HEK293T (cell line): ENCODE results near the gene AQP6.

ENCODE experiments used
- FOXK2 ChIP-seq: fragments of 450-650 bp; IDR thresholded peaks from 2 replicates; pipeline ENCODE4 v1.6.1; 2016; ENCODE audit warnings: mild to moderate bottlenecking
- HDGF ChIP-seq: fragments of 450-650 bp; IDR thresholded peaks from 2 replicates; pipeline ENCODE4 v1.6.1; 2017; ENCODE audit warnings: antibody characterized with exemption, borderline replicate concordance
- L3MBTL2 ChIP-seq: fragments of 450-650 bp; conservative IDR thresholded peaks from 2 replicates; pipeline ENCODE4 v1.6.1; 2016; ENCODE audit warnings: mild to moderate bottlenecking
- LEF1 ChIP-seq: fragments of 450-650 bp; IDR thresholded peaks from 2 replicates; pipeline ENCODE4 v1.6.1; 2017; ENCODE audit warnings: mild to moderate bottlenecking, borderline replicate concordance
- NFRKB ChIP-seq: fragments of 450-650 bp; IDR thresholded peaks from 2 replicates; pipeline ENCODE4 v1.6.1; 2016; ENCODE audit warnings: mild to moderate bottlenecking, moderate library complexity
- SP1 ChIP-seq: fragments of 450-650 bp; IDR thresholded peaks from 2 replicates; pipeline ENCODE4 v1.6.1; 2017
- TARDBP ChIP-seq: fragments of 450-650 bp; IDR thresholded peaks from 2 replicates; pipeline ENCODE4 v1.6.1; 2016
- ZNF384 ChIP-seq: fragments of 450-650 bp; IDR thresholded peaks from 2 replicates; pipeline ENCODE4 v1.6.1; 2016
- TF ChIP-seq, protein P1 (sequence below): fragments of 450-650 bp; IDR thresholded peaks from 2 replicates; pipeline ENCODE4 v1.6.1; 2016

GRCh38 chr12:49951411-49952240, 21.1 kb upstream of the AQP6 start:
- TF ChIP-seq LEF1, result no peak
- no peak for TF ChIP-seq L3MBTL2
- no peak for TF ChIP-seq SP1
- no peak for TF ChIP-seq NFRKB
- no peak for TF ChIP-seq ZNF384
- TF ChIP-seq HDGF, result no peak
- no peak for TF ChIP-seq FOXK2
- TF ChIP-seq, protein P1, sequence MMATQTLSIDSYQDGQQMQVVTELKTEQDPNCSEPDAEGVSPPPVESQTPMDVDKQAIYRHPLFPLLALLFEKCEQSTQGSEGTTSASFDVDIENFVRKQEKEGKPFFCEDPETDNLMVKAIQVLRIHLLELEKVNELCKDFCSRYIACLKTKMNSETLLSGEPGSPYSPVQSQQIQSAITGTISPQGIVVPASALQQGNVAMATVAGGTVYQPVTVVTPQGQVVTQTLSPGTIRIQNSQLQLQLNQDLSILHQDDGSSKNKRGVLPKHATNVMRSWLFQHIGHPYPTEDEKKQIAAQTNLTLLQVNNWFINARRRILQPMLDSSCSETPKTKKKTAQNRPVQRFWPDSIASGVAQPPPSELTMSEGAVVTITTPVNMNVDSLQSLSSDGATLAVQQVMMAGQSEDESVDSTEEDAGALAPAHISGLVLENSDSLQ, result no peak
- TF ChIP-seq TARDBP, result no peak
